RPMI8226 (cell line): Measurements from ENCODE around the gene GABRB3.

Experiments used
- DNase-seq: peaks from one replicate; pipeline ENCODE4 v3.0.0-alpha.2; 2015

GABRB3 gene

DNA sequence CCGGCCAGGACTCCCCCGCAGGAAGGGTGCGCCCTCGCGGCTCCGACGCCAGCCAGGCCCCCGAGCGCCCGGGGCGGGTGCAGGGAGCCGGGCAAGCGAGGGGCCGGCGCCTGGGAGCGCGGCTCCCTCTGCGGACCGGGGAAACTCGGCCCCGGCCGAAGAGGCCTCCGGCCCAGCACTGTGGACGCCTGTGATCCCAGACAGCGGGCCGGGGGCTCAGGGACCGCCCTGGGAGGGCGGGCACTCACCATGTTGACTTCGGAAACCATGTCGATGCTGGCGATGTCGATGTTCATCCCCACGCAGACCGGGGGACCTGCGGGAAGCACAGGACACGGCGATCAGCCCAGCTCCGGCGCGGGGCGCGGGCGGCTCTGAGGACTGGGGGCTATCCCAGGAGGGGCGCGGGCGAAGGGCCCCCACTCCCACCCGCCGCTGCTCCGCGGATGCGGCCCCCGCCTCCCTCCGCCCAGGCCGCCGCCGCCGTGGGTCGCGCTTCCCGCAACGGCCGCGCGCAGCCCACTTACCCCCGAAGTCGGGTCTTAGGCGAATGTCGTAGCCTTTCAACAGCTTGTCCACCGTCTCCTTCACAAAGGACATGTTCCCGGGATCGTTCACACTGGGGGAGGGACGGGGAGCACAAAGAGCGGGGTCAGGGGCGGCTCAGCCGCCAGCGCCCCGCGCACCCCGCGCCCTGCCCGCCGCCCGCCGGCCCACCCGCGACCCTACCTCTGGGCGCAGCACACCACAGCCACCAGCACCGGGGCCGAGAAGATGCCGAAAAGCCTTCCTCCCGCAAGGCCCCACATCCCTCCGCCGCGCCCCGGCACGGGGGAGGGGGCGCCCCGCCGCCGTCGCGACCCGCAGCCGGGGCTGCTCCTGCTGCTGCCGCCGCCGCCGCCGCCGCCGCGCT, at the start of gene GABRB3:
TSS of gene GABRB3 (minus strand) at position 913 of the 913 bp plus-strand sequence.
- no peak for DNase-seq

DNA sequence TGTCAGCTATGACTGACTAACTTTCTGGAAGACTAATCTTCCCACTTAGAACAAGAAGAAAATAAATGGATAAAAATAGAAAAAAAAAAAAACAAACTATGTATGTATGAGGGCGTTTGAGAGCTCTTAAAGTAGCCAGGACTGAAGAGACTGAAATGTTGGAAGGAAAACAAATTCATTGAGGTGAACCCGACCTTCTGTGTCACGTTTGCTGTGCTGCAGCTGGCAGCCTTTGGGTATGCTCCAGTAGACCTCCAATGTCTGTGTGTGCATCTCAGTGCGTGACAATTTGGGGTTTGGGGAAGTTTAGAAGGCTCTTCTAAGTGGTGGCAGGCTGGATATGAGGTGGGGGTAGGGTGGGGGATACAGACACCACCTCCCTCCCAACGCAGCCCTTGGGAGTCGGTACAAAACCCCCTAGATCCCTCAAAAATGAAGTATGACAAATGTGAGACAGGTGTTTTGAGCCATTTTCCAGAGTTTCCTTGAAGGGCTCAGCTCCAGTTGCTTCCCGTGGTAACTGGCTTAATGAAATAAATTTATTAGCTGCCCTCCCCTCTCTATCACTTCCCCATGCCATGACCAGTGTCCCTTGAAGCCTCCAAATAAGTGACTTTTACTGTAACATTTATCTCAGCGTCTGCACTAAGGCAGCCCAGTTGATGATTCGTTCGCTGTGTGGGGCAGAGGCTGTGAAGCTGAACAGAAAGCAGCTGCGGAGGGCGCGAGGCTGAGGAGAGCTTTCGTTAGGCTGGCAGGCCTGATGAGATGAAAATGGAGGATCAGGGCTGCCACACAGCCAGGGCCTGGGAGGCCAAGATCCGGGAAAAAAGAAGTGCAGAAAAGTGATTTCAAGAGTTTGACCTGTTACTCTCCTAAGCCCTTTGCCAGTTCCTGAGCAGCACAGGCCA, 34.9 kb upstream of the GABRB3 start:
- DNase-seq: no peak

DNA sequence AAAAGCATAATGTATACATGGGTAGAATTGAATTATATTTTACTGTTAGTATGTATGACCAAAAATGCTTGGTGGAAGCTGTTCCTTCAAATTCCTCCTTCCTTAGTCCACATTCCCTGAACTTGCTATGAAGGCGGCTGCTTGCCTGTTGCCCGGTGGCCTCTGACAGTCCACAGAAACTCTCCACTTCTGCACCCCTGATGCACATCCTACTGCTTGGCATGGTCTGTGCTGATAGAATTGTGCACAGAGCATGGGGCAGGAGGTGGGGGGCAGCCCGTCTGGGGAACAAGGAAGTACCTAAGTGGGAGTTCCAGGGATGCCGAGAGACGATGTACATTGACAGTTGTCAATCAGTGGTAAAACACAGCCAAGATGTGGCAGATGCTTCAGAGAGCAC, 33.7 kb upstream of the GABRB3 start:
- DNase-seq: no peak

DNA sequence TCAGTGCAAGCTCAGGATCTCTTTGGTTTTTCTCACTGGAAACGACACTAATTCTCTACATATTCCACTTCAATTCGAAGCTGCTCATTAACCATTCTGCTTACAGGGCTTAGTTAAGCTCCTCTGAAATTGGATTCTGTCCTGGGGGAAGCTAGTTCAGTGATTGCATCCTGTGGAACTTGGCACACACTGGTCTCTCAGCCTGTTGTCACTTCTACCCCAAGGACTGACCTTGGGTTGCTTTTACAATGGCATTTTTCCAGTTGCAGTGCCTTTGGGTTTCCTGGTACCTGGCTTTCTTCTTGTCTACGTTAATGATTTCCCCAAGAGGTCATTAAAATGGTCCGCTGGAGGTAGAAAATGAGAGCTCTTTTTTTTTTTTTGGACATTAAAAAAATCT, 33.3 kb upstream of the GABRB3 start:
- DNase-seq: no peak

DNA sequence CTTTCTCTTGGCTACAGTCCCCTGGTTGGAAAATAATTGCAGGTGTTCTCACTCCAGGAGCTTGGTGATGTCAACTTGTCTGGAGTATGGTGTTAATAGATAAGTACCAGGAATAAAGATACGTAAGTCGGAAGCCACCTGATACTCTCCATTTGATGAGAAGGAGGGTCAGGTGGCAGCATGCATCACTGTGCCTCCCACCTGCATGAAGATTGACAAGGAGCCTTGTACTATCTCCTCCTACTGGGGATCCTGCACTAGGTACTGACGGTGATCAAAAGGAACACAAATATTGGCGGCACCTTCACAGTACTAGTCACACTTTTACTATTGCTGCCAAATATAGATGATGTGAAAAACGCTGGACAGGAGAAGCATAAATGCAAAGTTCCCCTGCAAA, 32.6 kb upstream of the GABRB3 start:
- no peak for DNase-seq

DNA sequence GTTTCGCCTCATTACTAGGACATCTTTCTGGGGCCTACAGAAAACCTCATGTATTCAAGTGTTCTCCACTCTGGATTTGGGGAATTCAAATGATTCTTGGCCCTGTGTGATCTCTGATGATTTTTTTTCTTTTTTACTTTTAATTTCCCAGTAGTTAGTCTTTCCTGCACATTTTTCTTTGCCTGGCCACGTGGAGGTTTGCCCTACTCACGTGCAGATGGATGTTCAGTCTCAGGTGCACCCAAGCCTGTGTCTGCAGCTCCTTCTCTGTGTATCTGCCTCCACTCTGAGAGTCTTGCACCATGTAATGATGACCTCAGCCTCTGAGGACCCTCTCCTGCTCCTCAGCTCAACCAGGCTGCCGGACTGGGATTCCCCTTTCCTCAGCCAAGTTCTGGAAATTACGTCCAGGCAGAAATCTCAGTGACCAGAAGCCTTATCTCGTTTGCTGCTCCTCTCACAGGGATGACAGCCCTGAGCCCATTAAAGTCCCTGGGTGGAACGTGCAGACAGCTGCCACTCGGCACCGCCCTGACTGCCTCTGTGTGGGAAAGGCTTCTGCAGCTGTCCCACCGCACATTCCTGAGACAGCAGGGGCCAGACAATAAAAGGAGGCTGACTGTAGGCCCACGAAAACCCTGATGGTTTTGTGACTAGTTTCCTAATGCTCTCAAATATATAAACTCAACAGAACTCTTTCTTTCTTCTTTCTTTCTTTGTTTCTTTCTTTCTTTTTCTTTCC, 31.4 kb upstream of the GABRB3 start:
- DNase-seq: no peak

DNA sequence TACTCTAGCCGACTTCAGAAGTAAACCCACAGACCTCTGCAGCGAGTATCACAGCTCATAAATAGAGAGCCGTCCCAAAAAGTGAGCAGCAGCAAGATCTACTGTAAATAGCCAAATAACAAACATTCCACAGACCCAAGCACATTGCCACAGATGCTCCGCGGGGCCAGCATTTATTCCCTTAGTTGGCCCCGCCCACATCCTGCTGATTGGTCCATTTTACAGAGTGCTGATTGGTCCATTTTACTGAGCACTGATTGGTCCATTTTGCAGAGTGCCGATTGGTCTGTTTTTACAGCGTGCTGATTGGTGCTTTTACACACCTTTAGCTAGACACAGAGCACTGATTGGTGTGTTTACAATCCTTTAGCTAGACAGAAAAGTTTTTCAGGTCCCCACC, 17.3 kb upstream of the GABRB3 start:
- DNase-seq: no peak

DNA sequence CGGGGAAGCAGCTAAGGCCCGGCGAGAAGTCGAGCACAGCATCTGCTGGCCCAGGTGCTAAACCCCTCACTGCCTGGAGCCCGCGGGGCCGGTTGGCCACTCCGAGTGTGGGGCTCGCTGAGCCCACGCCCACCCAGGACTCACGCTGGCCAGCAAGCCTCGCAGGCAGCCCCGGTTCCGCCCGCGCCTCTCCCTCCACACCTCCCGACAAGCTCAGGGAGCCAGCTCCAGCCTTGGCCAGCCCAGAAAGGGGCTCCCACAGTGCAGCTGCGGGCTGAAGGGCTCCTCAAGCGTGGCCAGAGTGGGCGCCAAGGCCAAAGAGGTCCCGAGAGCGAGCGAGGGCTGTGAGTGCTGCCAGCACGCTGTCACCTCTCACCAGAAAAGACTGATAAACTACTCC, 8.9 kb upstream of the GABRB3 start:
- DNase-seq: no peak

DNA sequence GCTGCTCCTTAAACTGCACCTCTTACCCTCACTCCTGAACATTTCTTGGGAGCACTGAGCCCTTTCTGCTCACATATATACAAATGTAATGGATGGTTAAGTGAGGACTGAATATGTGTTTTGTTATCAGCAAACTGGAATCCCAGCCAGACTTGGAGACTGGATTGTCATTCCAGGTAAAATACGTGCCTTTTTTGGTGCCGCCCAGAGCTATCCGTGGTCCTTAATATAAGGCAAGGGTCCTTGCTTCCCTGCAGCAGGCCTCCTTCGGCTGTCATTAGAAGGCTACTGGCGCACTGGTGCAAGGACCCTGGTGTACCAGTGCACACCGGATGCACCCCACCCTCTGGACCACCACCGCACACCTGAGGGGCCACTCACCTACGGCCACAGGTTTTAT, 1.1 kb upstream of the GABRB3 start:
- no peak for DNase-seq

DNA sequence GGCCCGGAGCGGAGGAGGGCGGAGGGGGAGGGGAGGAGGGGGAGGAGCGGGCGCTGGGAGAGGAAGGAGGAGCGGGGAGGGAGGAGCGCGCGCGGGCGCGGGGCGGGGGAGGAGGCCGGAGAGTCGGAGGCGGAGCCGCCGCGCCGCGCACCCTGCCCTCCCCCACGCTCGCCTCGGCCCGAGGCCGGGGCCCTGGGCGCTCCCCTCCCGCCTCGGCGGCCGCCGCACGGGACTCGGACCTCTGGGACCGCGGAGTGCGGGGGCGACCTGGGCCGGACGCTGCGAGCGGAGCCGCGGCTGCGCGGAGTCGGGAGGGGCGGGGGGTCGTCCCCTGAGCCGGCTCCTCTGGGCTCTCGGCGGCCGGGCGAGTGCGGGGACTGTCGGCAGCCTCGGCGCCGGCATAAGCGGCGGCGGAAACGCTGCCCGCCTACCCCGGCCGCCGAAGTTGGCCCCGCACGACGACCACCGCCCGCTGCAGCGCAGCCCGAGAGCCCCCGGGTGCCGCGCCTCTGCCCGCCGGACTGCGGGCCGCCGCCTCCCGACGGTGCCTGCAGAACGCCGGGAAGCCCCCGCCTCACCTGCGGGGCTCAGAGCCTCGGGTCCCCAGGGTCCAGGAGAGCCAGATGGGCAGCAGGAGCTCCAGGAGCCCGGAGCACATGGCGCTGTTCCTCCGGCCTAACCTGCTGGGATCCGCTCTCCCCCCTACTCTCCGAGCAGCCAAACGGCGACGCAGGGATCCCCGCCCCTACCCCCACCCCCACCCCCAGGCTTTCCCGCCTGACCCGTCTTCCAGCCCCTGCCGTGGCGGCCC, 406 bp upstream of the GABRB3 start:
- DNase-seq: no peak

DNA sequence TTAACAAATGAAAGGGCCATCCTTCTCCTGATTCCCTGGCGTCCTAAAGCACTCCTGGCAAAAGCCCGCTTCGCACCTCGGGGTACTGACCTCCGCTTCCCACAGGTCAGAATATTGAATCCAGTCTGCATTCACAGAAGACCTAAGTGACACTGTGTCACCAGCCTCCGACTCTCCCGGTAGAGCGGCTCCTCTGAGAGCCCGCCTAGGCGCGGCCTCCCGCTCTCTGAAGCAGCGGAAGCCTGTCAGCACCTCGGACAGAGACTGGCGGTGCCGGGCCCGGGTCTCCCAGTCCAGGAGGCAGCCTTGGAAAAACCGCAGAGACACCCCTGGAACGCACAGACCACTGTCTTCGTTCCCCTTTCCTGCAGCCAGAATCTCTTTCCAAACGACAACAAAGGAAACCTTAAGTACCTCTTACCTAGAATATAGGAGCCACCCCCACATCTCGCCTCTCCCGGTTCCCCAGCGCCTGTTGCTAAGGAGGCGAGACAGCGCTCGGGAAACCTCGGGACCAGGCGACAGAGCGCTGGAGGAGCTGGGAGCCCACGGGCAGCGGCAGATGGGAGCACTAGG, 1.2 kb downstream of the GABRB3 start:
- no peak for DNase-seq

DNA sequence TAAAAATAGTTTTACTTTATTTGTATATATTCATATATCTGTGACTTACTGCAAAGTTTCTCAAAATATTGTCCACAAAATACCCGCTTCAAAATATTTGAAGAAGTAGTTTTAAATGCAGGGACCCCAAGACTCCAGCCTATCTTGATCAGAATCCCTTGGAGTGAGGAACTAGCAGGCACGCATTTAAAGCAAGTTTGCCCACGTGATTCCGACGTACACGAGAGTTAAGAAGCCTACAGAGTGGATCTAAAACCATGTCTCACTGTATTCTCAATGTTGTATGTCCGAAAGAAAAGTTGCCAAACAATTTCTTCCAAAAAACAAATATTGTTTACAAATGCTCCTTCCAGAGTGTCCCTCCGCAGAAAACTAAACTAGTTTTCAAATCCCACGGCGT, 1.7 kb downstream of the GABRB3 start:
- no peak for DNase-seq

DNA sequence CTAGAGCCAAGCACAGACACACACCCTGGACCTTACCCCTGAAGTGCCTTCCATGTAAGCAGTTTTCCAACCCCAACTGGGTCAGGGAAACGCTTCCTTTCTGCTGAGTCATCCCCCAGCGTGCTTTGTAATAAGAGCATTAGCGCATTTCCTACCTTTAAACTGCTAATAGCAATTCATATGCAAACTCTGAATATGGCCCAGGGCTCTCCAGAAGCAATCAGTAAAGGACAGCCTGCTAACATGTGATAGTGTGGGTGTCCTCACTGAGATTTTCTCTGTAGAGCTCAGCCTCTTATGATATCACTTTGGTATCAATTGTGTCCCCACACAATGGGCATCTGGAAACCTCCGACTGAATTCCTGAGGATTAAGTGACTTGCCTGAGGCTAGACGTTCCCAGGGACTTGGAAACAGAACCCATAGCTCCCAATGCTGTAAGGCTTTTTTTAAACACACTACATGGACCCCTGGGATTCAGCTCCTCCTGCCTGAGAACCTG, 5.6 kb downstream of the GABRB3 start:
- DNase-seq: no peak

DNA sequence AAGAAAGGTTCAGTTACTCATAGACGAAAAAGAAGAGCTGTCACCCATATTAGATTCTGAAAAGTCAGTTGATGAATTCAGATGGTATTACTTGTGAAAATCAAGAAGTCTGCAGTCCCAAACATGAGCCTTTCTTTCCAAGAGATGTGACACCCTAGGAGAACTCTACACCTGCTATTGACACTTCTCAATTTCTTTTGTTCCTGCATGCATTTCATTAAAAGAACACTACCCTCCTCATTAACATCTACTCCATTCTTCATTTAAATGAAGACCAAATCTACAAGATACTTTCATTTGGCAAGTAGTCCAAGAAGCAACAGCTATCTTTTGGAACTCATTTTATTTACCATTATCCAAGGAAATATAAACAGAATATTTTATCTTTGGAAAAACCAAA, 6.6 kb downstream of the GABRB3 start:
- DNase-seq: no peak

DNA sequence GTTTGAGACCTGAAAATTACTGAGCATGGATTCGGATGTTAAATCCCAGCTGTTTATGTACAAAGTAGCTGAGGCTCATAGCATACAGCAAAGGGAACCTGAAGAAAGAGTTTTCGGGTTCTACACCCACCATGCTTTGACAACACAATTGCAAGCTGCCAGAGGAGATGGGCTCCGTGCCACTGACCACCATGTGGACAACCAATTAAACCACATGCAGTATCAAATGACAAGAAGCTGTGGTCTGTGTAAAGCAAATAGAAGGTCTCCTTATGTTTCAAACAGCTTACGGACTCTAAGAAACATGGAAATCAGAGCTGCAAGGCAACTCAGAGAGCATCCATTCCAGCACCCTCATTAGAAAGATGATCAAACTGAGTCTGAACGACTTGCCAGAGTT, 12.9 kb downstream of the GABRB3 start:
- no peak for DNase-seq

DNA sequence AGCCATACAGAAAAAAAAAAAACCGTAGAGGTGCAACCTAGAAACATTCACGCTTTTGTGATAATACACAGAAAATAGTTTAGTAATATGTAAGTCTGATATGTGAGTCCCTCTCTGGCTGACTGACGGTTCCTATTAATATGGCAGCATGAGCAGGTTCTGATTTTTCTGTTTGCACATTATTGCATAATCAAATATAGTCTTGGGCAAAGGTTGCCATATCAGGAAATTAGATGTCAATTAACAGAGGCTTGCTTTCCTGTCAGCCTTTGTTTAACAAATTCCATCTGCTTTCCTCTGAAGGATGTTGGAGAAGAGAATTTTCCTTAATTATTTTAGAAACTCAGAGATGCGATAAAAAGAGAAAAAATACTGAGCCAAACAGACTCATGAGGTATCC, 14.8 kb downstream of the GABRB3 start:
- no peak for DNase-seq

DNA sequence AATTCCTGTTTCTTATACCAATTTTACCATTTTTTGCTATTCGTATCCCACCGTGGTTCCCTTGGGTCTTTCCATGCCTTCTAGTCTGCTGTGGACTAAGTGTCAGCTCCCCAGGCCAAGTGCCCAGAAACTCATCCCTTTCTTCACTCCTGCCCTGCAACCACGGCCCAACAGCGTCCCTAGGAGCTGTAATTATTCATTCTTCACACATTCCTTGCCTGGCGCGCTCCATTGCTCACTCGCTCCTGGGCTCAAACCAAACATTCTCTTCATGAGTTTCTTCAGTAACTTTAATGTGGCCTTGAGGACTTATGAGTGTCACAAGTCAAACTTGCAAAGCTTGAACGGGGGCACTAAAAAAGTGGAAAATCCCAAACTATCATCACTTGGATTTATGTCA, 15.7 kb downstream of the GABRB3 start:
- no peak for DNase-seq

DNA sequence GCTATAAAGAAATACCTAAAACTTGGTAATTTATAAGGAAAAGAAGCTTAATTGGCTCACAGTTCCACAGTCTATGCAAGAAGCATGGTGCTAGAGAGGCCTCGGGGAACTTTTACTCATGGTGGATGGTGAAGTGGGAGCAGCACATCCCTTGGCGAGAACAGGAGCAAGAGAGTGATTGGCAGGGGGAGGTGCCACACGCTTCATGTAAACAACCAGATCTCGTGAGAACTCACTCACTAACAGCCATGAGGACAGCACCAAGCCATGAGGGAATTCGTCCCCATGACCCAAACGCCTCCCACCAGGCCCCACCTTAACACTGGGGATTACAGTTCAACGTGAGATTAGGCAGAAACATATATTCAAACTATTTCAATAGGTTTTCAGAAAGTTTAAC, 28.0 kb downstream of the GABRB3 start:
- DNase-seq: no peak

DNA sequence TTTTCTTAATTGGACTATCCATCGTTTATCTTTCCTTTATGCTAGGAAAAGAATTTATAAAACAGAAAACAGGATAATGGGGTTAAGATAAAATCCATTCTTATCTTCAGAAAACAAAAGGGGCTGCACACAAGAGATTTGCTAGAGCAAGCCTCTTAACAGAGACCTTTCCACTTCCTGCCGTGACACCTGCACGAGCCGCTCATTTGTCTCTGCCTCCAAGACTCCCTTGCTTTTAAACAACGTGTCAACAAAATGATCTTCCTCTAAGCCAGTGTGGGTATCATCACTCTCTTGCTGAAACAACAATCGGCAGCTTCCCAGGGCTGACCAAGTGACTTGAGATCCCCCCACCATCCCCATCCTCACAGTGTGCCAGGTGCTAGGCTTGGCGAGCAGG, 33.1 kb downstream of the GABRB3 start:
- no peak for DNase-seq

DNA sequence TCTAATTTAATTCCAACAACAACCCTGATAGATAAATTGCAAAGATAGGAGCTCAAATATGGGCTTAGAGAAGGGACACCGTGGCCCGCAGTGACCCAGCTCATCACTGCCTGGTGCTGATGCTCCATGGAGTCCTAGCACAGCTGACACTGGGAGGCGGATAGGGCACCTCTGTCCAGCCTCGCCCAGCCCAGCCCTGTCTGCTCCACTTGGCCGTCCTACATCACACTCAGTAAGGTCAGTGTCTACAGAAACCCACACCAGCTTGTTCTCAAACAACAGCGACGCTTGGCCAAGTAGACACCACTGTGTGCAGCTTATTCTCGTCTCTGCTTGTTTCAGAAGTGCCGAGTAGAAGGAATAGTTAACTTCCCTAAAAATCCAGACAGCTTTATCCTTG, 33.9 kb downstream of the GABRB3 start:
- DNase-seq: no peak

DNA sequence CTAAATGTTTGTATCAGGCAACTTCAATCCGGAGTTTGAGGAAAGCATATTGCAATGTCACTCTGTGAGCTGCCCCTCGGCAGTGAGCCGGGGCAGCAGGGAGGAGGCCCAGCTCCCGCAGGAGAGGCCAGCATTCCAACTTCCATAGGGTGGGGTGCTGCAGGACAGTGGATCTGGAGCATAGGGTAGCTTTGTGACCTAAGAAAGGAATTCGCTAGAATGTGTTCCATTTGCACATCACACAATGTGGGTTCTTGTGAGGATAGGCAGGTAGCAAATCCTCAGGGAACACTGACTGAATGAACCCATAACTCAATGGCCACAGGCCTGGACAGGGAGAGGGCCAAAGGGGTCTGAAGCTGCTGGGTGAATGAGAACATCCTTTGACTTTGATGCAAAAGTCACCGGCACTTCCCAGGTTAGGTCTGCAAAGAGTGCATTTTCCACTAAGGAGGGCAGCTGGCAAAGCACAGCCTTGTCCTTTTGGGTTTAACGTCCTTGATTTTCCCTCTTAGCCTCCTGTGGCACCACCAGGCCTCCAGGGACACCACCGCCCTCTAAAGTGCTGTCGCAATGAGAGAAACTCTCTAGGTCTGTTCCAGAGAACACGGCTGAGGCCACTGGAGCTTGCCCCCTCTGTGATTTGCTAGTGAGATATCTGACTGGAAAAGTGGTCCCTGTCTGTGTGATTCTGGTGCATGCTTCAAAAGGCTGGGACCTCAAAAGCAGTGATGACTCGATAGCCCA, 36.2 kb downstream of the GABRB3 start:
- no peak for DNase-seq
